ENCODE results near the gene DST.

Gene DST

GRCh38 chr6:56507517-56507916 lies 135.2 kb downstream of the DST start:
- Histone ChIP-seq H3K4me2 (ENCODE audit: low read length) (no peak overlapping the region), H3F3A (ENCODE audit: control insufficient read depth, insufficient read depth) (no peaks in the 10 kb centered on the region), H3K9me2 (replicated peaks; ENCODE audit: control insufficient read depth, low read length) (no peaks in the 10 kb centered on the region), H3K27ac (ENCODE audit: low read depth, low read length) (no peak overlapping the region), H3K36me3 (ENCODE audit: control insufficient read depth, low read length) (no peaks in the 10 kb centered on the region; the same call in 1 of the 2 replicates), H3K27me3 (ENCODE audit: control insufficient read depth, low read length) (no peaks in the 10 kb centered on the region), H3K4me3 (ENCODE audit: low read length) (no peak overlapping the region), H3K9me3 (ENCODE audit: control insufficient read depth, insufficient read depth, low read length) (no peaks in the 10 kb centered on the region), H3K4me1 (ENCODE audit: control insufficient read depth, low read length) (no peaks in the 10 kb centered on the region), H3K79me2 (ENCODE audit: control insufficient read depth, low read length) (no peaks in the 10 kb centered on the region), H4K20me1 (ENCODE audit: control insufficient read depth, insufficient read depth, low read depth, low read length) (no peaks in the 10 kb centered on the region)
- TF ChIP-seq, protein P1, sequence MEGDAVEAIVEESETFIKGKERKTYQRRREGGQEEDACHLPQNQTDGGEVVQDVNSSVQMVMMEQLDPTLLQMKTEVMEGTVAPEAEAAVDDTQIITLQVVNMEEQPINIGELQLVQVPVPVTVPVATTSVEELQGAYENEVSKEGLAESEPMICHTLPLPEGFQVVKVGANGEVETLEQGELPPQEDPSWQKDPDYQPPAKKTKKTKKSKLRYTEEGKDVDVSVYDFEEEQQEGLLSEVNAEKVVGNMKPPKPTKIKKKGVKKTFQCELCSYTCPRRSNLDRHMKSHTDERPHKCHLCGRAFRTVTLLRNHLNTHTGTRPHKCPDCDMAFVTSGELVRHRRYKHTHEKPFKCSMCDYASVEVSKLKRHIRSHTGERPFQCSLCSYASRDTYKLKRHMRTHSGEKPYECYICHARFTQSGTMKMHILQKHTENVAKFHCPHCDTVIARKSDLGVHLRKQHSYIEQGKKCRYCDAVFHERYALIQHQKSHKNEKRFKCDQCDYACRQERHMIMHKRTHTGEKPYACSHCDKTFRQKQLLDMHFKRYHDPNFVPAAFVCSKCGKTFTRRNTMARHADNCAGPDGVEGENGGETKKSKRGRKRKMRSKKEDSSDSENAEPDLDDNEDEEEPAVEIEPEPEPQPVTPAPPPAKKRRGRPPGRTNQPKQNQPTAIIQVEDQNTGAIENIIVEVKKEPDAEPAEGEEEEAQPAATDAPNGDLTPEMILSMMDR (IDR thresholded peaks at IDR 0.05; ENCODE audit: low read depth, low read length, poor library complexity, severe bottlenecking), result no peak
- no peak for TF ChIP-seq EZH2phosphoT487 (IDR thresholded peaks at IDR 0.05; ENCODE audit: borderline replicate concordance, low read length)

DNA sequence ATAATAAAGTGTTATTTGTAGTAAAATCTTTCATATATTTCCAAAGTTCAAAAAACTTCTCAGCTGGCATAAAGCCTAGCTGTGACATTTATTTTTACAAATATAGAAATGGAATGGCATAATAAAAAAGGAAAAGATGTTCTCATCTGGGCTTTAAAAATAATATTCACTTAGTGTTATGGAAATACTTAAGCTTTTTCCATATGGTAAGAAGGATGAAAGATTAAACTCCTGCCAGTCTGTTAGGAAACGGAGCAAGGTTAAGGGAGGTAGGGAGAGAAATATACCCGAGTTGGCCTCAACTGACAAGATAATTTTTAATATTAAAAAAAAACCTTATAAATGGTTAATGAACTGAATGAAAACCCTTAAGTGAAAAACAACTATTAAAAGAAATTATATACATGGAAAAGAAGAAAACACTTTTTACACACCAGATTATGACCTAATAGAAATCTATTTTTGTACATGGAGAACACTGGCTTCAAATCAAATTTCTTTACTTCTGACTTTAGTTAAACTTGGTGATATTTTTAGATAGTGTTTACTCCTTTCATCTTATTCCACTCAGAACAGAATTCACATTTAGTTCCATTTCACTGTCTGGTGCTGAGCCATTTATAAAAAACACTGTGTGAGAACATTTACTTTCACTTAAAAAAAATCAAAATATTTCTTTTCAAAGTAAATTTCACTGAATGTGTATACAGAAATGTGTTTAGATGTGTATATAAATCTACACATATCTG lies 137.0 kb downstream of the DST start:
- H4K20me1 ChIP-seq (ENCODE audit: control insufficient read depth, insufficient read depth, low read depth, low read length), result no peaks in the 10 kb centered on the region
- H3K9me2 ChIP-seq (replicated peaks; ENCODE audit: control insufficient read depth, low read length), result no peaks in the 10 kb centered on the region
- H3F3A ChIP-seq (ENCODE audit: control insufficient read depth, insufficient read depth), result no peaks in the 10 kb centered on the region
- no peaks in the 10 kb centered on the region for H3K4me1 ChIP-seq (ENCODE audit: control insufficient read depth, low read length)
- H3K27me3 ChIP-seq (ENCODE audit: control insufficient read depth, low read length), result no peaks in the 10 kb centered on the region
- H3K4me2 ChIP-seq (ENCODE audit: low read length), result no peak overlapping the region
- H3K27ac ChIP-seq (ENCODE audit: low read depth, low read length), result no peak overlapping the region
- H3K9me3 ChIP-seq (ENCODE audit: control insufficient read depth, insufficient read depth, low read length), result no peaks in the 10 kb centered on the region
- no peaks in the 10 kb centered on the region for H3K79me2 ChIP-seq (ENCODE audit: control insufficient read depth, low read length)
- TF ChIP-seq EZH2phosphoT487 (IDR thresholded peaks at IDR 0.05; ENCODE audit: borderline replicate concordance, low read length), result no peak
- TF ChIP-seq, protein P1 (IDR thresholded peaks at IDR 0.05; ENCODE audit: low read depth, low read length, poor library complexity, severe bottlenecking), result no peak
- no peak overlapping the region for H3K4me3 ChIP-seq (ENCODE audit: low read length)
- H3K36me3 ChIP-seq (ENCODE audit: control insufficient read depth, low read length), result no peaks in the 10 kb centered on the region; the same call in 1 of the 2 replicates

GRCh38 chr6:56501993-56502392 lies 140.7 kb downstream of the DST start:
- Histone ChIP-seq H3K9me3 (ENCODE audit: control insufficient read depth, insufficient read depth, low read length) (no peaks in the 10 kb centered on the region), H3K27ac (ENCODE audit: low read depth, low read length) (no peak overlapping the region), H3K9me2 (replicated peaks; ENCODE audit: control insufficient read depth, low read length) (no peaks in the 10 kb centered on the region), H3K4me3 (ENCODE audit: low read length) (no peak overlapping the region), H3F3A (ENCODE audit: control insufficient read depth, insufficient read depth) (no peaks in the 10 kb centered on the region), H3K4me2 (ENCODE audit: low read length) (no peak overlapping the region), H3K27me3 (ENCODE audit: control insufficient read depth, low read length) (no peaks in the 10 kb centered on the region), H4K20me1 (ENCODE audit: control insufficient read depth, insufficient read depth, low read depth, low read length) (no peaks in the 10 kb centered on the region), H3K4me1 (ENCODE audit: control insufficient read depth, low read length) (no peaks in the 10 kb centered on the region), H3K36me3 (ENCODE audit: control insufficient read depth, low read length) (peaks cover 5% of the 10 kb centered on the region; the same call in 1 of the 2 replicates), H3K79me2 (ENCODE audit: control insufficient read depth, low read length) (no peaks in the 10 kb centered on the region)
- TF ChIP-seq, protein P1 (IDR thresholded peaks at IDR 0.05; ENCODE audit: low read depth, low read length, poor library complexity, severe bottlenecking), result no peak
- no peak for TF ChIP-seq EZH2phosphoT487 (IDR thresholded peaks at IDR 0.05; ENCODE audit: borderline replicate concordance, low read length)

All from DOHH2 (cell line).